Ishikawa (cell line): Measurements from ENCODE around the gene PLXNC1.

Experiments
- NFIC ChIP-seq: IDR thresholded peaks from 2 replicates; pipeline ENCODE4 v1.6.1; 2012
- TF ChIP-seq, protein P1 (sequence below): IDR thresholded peaks from 2 replicates; pipeline ENCODE4 v1.6.1; 2012

- no peak for TF ChIP-seq NFIC
- TF ChIP-seq, protein P1, sequence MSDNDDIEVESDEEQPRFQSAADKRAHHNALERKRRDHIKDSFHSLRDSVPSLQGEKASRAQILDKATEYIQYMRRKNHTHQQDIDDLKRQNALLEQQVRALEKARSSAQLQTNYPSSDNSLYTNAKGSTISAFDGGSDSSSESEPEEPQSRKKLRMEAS = no peak
Measured at GRCh38 chr12:94128280-94128679, 20.1 kb upstream of the PLXNC1 start.
